ENCODE data around the gene TPBG.

TPBG gene

DNA sequence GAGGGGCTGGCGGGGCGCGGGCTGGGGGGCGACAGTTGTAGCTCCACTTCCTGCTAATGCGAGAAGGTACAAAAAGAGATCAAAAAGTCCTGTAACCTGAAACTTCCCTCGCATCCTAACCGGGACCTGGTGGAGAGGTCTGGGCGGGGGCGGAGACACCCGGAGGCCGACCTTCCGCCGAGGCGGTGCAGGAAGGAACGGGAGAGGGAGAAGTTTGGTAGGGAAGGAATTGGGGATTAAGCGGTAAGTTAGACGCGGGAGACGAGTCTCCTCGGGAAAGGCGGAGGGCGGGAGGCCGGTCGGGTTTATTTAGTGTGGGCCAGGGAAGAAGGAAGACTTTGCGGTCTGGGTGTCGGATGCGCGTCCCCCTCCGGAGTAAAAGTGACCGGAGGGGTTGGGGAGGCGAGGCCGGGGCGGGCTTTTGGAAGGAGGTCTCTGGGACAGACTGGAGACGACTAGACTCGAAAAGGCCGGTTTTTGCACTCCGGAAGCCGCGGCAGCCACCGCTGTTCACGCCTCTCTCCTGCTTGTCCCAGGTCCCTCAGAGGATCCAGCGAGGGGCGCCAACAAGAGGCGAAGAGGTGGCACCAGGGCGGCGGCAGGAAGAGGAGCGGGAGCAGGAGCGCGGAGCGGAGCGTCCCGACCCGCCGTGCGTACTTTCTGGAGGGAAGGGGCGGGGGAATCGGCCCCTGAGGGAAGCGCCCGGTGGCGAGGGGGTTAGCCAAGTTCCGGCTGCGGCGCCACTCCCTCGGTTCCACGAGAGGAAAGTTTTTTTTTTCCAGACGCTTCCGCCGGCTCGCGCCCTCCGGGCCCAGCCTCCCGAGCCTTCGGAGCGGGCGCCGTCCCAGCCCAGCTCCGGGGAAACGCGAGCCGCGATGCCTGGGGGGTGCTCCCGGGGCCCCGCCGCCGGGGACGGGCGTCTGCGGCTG is 734 bp downstream of the TPBG start (continued):
- TF ChIP-seq, protein P1, sequence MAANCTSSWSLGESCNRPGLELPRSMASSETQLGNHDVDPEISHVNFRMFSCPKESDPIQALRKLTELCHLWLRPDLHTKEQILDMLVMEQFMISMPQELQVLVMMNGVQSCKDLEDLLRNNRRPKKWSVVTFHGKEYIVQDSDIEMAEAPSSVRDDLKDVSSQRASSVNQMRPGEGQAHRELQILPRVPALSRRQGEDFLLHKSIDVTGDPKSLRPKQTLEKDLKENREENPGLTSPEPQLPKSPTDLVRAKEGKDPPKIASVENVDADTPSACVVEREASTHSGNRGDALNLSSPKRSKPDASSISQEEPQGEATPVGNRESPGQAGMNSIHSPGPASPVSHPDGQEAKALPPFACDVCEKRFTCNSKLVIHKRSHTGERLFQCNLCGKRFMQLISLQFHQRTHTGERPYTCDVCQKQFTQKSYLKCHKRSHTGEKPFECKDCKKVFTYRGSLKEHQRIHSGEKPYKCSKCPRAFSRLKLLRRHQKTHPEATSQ (tag by site-specific recombination; IDR thresholded peaks at IDR 0.05): no peak
- 0 out of 2 replicates have a peak, but pooled peaks have one; percentile 38 for TF ChIP-seq ZNF660 (tag by site-specific recombination; IDR thresholded peaks at IDR 0.05)
- TF ChIP-seq, protein P2, sequence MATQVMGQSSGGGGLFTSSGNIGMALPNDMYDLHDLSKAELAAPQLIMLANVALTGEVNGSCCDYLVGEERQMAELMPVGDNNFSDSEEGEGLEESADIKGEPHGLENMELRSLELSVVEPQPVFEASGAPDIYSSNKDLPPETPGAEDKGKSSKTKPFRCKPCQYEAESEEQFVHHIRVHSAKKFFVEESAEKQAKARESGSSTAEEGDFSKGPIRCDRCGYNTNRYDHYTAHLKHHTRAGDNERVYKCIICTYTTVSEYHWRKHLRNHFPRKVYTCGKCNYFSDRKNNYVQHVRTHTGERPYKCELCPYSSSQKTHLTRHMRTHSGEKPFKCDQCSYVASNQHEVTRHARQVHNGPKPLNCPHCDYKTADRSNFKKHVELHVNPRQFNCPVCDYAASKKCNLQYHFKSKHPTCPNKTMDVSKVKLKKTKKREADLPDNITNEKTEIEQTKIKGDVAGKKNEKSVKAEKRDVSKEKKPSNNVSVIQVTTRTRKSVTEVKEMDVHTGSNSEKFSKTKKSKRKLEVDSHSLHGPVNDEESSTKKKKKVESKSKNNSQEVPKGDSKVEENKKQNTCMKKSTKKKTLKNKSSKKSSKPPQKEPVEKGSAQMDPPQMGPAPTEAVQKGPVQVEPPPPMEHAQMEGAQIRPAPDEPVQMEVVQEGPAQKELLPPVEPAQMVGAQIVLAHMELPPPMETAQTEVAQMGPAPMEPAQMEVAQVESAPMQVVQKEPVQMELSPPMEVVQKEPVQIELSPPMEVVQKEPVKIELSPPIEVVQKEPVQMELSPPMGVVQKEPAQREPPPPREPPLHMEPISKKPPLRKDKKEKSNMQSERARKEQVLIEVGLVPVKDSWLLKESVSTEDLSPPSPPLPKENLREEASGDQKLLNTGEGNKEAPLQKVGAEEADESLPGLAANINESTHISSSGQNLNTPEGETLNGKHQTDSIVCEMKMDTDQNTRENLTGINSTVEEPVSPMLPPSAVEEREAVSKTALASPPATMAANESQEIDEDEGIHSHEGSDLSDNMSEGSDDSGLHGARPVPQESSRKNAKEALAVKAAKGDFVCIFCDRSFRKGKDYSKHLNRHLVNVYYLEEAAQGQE (tag by site-specific recombination; IDR thresholded peaks at IDR 0.05): peak; percentile 34
- TF ChIP-seq, protein P3, sequence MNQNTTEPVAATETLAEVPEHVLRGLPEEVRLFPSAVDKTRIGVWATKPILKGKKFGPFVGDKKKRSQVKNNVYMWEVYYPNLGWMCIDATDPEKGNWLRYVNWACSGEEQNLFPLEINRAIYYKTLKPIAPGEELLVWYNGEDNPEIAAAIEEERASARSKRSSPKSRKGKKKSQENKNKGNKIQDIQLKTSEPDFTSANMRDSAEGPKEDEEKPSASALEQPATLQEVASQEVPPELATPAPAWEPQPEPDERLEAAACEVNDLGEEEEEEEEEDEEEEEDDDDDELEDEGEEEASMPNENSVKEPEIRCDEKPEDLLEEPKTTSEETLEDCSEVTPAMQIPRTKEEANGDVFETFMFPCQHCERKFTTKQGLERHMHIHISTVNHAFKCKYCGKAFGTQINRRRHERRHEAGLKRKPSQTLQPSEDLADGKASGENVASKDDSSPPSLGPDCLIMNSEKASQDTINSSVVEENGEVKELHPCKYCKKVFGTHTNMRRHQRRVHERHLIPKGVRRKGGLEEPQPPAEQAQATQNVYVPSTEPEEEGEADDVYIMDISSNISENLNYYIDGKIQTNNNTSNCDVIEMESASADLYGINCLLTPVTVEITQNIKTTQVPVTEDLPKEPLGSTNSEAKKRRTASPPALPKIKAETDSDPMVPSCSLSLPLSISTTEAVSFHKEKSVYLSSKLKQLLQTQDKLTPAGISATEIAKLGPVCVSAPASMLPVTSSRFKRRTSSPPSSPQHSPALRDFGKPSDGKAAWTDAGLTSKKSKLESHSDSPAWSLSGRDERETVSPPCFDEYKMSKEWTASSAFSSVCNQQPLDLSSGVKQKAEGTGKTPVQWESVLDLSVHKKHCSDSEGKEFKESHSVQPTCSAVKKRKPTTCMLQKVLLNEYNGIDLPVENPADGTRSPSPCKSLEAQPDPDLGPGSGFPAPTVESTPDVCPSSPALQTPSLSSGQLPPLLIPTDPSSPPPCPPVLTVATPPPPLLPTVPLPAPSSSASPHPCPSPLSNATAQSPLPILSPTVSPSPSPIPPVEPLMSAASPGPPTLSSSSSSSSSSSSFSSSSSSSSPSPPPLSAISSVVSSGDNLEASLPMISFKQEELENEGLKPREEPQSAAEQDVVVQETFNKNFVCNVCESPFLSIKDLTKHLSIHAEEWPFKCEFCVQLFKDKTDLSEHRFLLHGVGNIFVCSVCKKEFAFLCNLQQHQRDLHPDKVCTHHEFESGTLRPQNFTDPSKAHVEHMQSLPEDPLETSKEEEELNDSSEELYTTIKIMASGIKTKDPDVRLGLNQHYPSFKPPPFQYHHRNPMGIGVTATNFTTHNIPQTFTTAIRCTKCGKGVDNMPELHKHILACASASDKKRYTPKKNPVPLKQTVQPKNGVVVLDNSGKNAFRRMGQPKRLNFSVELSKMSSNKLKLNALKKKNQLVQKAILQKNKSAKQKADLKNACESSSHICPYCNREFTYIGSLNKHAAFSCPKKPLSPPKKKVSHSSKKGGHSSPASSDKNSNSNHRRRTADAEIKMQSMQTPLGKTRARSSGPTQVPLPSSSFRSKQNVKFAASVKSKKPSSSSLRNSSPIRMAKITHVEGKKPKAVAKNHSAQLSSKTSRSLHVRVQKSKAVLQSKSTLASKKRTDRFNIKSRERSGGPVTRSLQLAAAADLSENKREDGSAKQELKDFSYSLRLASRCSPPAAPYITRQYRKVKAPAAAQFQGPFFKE (tag by site-specific recombination; IDR thresholded peaks at IDR 0.05; ENCODE audit: borderline replicate concordance): no peak
- TF ChIP-seq, protein P4, sequence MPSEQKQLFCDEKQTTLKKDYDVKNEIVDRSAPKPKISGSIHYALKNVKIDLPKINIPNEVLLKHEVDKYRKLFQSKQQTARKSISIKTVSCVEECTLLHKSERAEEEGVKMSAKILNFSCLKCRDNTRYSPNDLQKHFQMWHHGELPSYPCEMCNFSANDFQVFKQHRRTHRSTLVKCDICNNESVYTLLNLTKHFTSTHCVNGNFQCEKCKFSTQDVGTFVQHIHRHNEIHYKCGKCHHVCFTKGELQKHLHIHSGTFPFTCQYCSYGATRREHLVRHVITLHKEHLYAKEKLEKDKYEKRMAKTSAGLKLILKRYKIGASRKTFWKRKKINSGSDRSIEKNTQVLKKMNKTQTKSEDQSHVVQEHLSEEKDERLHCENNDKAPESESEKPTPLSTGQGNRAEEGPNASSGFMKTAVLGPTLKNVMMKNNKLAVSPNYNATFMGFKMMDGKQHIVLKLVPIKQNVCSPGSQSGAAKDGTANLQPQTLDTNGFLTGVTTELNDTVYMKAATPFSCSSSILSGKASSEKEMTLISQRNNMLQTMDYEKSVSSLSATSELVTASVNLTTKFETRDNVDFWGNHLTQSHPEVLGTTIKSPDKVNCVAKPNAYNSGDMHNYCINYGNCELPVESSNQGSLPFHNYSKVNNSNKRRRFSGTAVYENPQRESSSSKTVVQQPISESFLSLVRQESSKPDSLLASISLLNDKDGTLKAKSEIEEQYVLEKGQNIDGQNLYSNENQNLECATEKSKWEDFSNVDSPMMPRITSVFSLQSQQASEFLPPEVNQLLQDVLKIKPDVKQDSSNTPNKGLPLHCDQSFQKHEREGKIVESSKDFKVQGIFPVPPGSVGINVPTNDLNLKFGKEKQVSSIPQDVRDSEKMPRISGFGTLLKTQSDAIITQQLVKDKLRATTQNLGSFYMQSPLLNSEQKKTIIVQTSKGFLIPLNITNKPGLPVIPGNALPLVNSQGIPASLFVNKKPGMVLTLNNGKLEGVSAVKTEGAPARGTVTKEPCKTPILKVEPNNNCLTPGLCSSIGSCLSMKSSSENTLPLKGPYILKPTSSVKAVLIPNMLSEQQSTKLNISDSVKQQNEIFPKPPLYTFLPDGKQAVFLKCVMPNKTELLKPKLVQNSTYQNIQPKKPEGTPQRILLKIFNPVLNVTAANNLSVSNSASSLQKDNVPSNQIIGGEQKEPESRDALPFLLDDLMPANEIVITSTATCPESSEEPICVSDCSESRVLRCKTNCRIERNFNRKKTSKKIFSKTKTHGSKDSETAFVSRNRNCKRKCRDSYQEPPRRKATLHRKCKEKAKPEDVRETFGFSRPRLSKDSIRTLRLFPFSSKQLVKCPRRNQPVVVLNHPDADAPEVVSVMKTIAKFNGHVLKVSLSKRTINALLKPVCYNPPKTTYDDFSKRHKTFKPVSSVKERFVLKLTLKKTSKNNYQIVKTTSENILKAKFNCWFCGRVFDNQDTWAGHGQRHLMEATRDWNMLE (tag by site-specific recombination; conservative IDR thresholded peaks at IDR 0.05; ENCODE audit: low read depth): no peak
- TF ChIP-seq ZSCAN23 (tag by site-specific recombination; IDR thresholded peaks at IDR 0.05): no peak
- TF ChIP-seq YY2 (tag by site-specific recombination; IDR thresholded peaks at IDR 0.05): no peak
- TF ChIP-seq ZNF707 (tag by site-specific recombination; IDR thresholded peaks at IDR 0.05): no peak
- TF ChIP-seq ZFHX2 (tag by site-specific recombination; conservative IDR thresholded peaks at IDR 0.05): peak; percentile 73
- no peak for TF ChIP-seq ZSCAN16 (tag by site-specific recombination; IDR thresholded peaks at IDR 0.05)
- TF ChIP-seq, protein P5, sequence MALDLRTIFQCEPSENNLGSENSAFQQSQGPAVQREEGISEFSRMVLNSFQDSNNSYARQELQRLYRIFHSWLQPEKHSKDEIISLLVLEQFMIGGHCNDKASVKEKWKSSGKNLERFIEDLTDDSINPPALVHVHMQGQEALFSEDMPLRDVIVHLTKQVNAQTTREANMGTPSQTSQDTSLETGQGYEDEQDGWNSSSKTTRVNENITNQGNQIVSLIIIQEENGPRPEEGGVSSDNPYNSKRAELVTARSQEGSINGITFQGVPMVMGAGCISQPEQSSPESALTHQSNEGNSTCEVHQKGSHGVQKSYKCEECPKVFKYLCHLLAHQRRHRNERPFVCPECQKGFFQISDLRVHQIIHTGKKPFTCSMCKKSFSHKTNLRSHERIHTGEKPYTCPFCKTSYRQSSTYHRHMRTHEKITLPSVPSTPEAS (tag by site-specific recombination; IDR thresholded peaks at IDR 0.05): no peak
- no peak for TF ChIP-seq ZNF529 (tag by site-specific recombination; IDR thresholded peaks at IDR 0.05; ENCODE audit: insufficient replicate concordance)
- 0 out of 2 replicates have a peak, but pooled peaks have one; percentile 0 for TF ChIP-seq ZNF423 (tag by site-specific recombination; IDR thresholded peaks at IDR 0.05)
- TF ChIP-seq ZNF792 (tag by site-specific recombination; IDR thresholded peaks at IDR 0.05): no peak
- no peak for TF ChIP-seq ZNF302 (tag by site-specific recombination; IDR thresholded peaks at IDR 0.05; ENCODE audit: low read depth)
- peak; percentile 97 for TF ChIP-seq ZBTB20 (tag by site-specific recombination; IDR thresholded peaks at IDR 0.05)
- no peak for TF ChIP-seq GLIS1 (tag by site-specific recombination; IDR thresholded peaks at IDR 0.05)
- no peak for TF ChIP-seq SCRT1 (tag by site-specific recombination; IDR thresholded peaks at IDR 0.05; ENCODE audit: borderline replicate concordance)
- no peak; the same call in 1 of the 2 replicates for TF ChIP-seq KLF16 (tag by site-specific recombination; IDR thresholded peaks at IDR 0.05)
- no peak for TF ChIP-seq ZFP41 (tag by site-specific recombination; IDR thresholded peaks at IDR 0.05; ENCODE audit: borderline replicate concordance)
- no peak; the same call in 1 of the 2 replicates for TF ChIP-seq ZFP69B (tag by site-specific recombination; IDR thresholded peaks at IDR 0.05)

Data from HEK293 (cell line).